SK-N-SH (cell line): ENCODE results near the gene EFNB1. TPM values are rescaled to one million over a fixed set of nuclear protein-coding genes. Genes with fewer than 3 reads are reported as not detected.

ENCODE experiments used
- CTCF ChIA-PET: fragments of 300-600, 350-600 bp; formaldehyde crosslinking; extraction: SDS; loops from one replicate; lab custom pipeline; 2021; lab: Yijun Ruan, JAX
- POLR2A ChIA-PET: fragments of 350-600 bp; sonication (Branson Sonifier 250); formaldehyde crosslinking; extraction: SDS; loops from one replicate; lab custom pipeline; 2020; ENCODE audit warnings: antibody characterized with exemption, inconsistent platforms; lab: Yijun Ruan, JAX
- DNase-seq: peaks from one replicate; pipeline ENCODE4 v3.0.0; 2012
- H2AFZ ChIP-seq: fragments of 200-600 bp; sonication (generic); 2 replicates; pipeline ENCODE4 v1.8.1; 2016; ENCODE audit warnings: antibody characterized with exemption, mild to moderate bottlenecking, low read depth
- H3F3A ChIP-seq: fragments of 200-600 bp; sonication (generic); replicated peaks from 2 replicates; pipeline ENCODE3; 2016; ENCODE audit warnings: antibody characterized with exemption, mild to moderate bottlenecking; ENCODE audit not compliant: insufficient read depth
- H3K27ac ChIP-seq, 2 experiments: fragments of 200-500 bp in 1 of 2; fragments of 200-600 bp in 1 of 2; sonication (Bioruptor generic) in 1 of 2; sonication (generic), shearing (Covaris generic) in 1 of 2; 2 replicates each; pipeline versions ENCODE4 v1.5.1 to v1.6.1; 2014 to 2016; ENCODE audit warnings: low read depth in 2 of 2, inconsistent platforms in 1 of 2, low read length in 1 of 2, mild to moderate bottlenecking in 1 of 2, mixed read lengths in 1 of 2
- H3K27me3 ChIP-seq: fragments of 200-600 bp; sonication (generic), shearing (Covaris generic); 2 replicates; pipeline ENCODE4 v1.6.1; 2016; ENCODE audit warnings: mixed run types; ENCODE audit not compliant: insufficient read depth
- H3K36me3 ChIP-seq, 2 experiments: fragments of 200-500 bp in 1 of 2; fragments of 200-600 bp in 1 of 2; sonication (Bioruptor generic) in 1 of 2; sonication (generic) in 1 of 2; replicated peaks in 1 of 2; 2 replicates each; pipeline versions ENCODE3 to v1.5.1; 2014 to 2016; ENCODE audit warnings: low read length in 1 of 2, mild to moderate bottlenecking in 1 of 2; ENCODE audit not compliant: insufficient read depth in 2 of 2, control insufficient read depth in 1 of 2
- H3K4me1 ChIP-seq, 2 experiments: fragments of 200-500 bp in 1 of 2; fragments of 200-600 bp in 1 of 2; sonication (Bioruptor generic) in 1 of 2; sonication (generic), shearing (Covaris generic) in 1 of 2; 2 replicates each; pipeline versions ENCODE4 v1.5.1 to v1.6.1; 2014 to 2016; ENCODE audit warnings: low read depth in 1 of 2, low read length in 1 of 2, mixed run types in 1 of 2; ENCODE audit not compliant: insufficient read depth in 2 of 2, control insufficient read depth in 1 of 2
- H3K4me2 ChIP-seq: fragments of 200-600 bp; sonication (generic), shearing (Covaris generic); 2 replicates; pipeline ENCODE4 v1.6.1; 2017; ENCODE audit warnings: mixed run types
- H3K4me3 ChIP-seq, 2 experiments: fragments of 200-500 bp in 1 of 2; fragments of 200-600 bp in 1 of 2; sonication (Bioruptor generic) in 1 of 2; sonication (generic), shearing (Covaris generic) in 1 of 2; 2 replicates each; pipeline versions ENCODE4 v1.5.1 to v1.8.1; 2014 to 2016; ENCODE audit warnings: low read depth in 2 of 2, inconsistent platforms in 1 of 2, low read length in 1 of 2, mild to moderate bottlenecking in 1 of 2, mixed read lengths in 1 of 2, moderate library complexity in 1 of 2
- H3K79me2 ChIP-seq: fragments of 200-600 bp; sonication (generic); 2 replicates; pipeline ENCODE4 v1.8.1; 2017; ENCODE audit warnings: mild to moderate bottlenecking; ENCODE audit not compliant: insufficient read depth
- H3K9ac ChIP-seq: fragments of 200-600 bp; sonication (generic); 2 replicates; pipeline ENCODE4 v1.6.1; 2017; ENCODE audit warnings: mixed run types
- H3K9me2 ChIP-seq: fragments of 200-600 bp; sonication (generic); 2 replicates; pipeline ENCODE4 v1.6.1; 2017; ENCODE audit warnings: mixed run types
- H3K9me3 ChIP-seq: fragments of 200-600 bp; sonication (generic); 2 replicates; pipeline ENCODE4 v1.6.1; 2017; ENCODE audit warnings: mixed run types, mild to moderate bottlenecking, moderate library complexity
- H4K20me1 ChIP-seq: fragments of 200-600 bp; sonication (generic); 2 replicates; pipeline ENCODE4 v1.6.1; 2017; ENCODE audit warnings: mild to moderate bottlenecking, mixed run types; ENCODE audit not compliant: insufficient read depth
- CTCF ChIP-seq: fragments of 200-600 bp; sonication (generic); IDR thresholded peaks from 2 replicates; pipeline ENCODE4 v1.6.1; 2017; ENCODE audit warnings: antibody characterized with exemption, mild to moderate bottlenecking, moderate library complexity
- ELF1 ChIP-seq: IDR thresholded peaks from 2 replicates; pipeline ENCODE4 v1.4.0; 2012
- EZH2phosphoT487 ChIP-seq: fragments of 200-600 bp; sonication (generic); IDR thresholded peaks from 2 replicates; pipeline ENCODE4 v1.6.1; 2017; ENCODE audit warnings: low read depth, mixed run types, mild to moderate bottlenecking, antibody characterized with exemption, moderate library complexity, borderline replicate concordance
- GATA2 ChIP-seq: sonication (generic); formaldehyde crosslinking; IDR thresholded peaks from 2 replicates; pipeline ENCODE4 v1.5.0; 2020; ENCODE audit warnings: mild to moderate bottlenecking, missing genetic modification reagents
- MAX ChIP-seq: IDR thresholded peaks from 2 replicates; pipeline ENCODE4 v1.4.0; 2012; ENCODE audit warnings: low read depth
- NFIC ChIP-seq: IDR thresholded peaks from 2 replicates; pipeline ENCODE4 v1.4.0; 2012; ENCODE audit warnings: borderline replicate concordance
- PBX3 ChIP-seq: IDR thresholded peaks from 2 replicates; pipeline ENCODE4; 2012
- REST ChIP-seq: IDR thresholded peaks from 2 replicates; pipeline ENCODE4 v1.6.1; 2012; ENCODE audit warnings: mild to moderate bottlenecking, low read depth, low read length, moderate library complexity
- RFX5 ChIP-seq: IDR thresholded peaks from 2 replicates; pipeline ENCODE4 v1.6.1; 2012; ENCODE audit warnings: mild to moderate bottlenecking, improper control_type of control experiment, low read length
- SIN3A ChIP-seq: IDR thresholded peaks from 2 replicates; pipeline ENCODE4 v1.6.1; 2012; ENCODE audit warnings: low read depth, mild to moderate bottlenecking, low read length, moderate library complexity, borderline replicate concordance
- SMC3 ChIP-seq: IDR thresholded peaks from 2 replicates; pipeline ENCODE4 v1.6.1; 2012; ENCODE audit warnings: low read depth, low read length, improper control_type of control experiment
- TEAD4 ChIP-seq: IDR thresholded peaks from 2 replicates; pipeline ENCODE4 v1.4.0; 2012; ENCODE audit warnings: mild to moderate bottlenecking, borderline replicate concordance; ENCODE audit not compliant: insufficient read depth
- YY1 ChIP-seq: IDR thresholded peaks from 2 replicates; pipeline ENCODE4 v1.4.0; 2012; ENCODE audit warnings: low read depth, mild to moderate bottlenecking
- ZBTB33 ChIP-seq: IDR thresholded peaks from 2 replicates; pipeline ENCODE4 v1.4.0; 2012; ENCODE audit warnings: low read depth, borderline replicate concordance
- WGBS: methylation state at CpG from one replicate; pipeline ENCODE4 v1.1.6; 2017; ENCODE audit warnings: low lambda C conversion rate; 5-methylcytosine and 5-hydroxymethylcytosine counted together
- polyA plus RNA-seq, 3 experiments: library from polyadenylated mRNA; depleted of rRNA; stranded (reverse); fragments of >200 nt; gene quantifications; 2 replicates each; pipeline ENCODE4 v1.2.3, GENCODE V29; 2012

EFNB1 gene
- polyA plus RNA-seq, 1 of the 3 experiments (the other 2 are of a cell fraction), result 8.4 TPM

- TF ChIP-seq TEAD4, result no peak
- no peak for TF ChIP-seq NFIC
- no peak for TF ChIP-seq YY1
- TF ChIP-seq RFX5, result no peak
- TF ChIP-seq EZH2phosphoT487, result no peak
- no peak for TF ChIP-seq SMC3
- TF ChIP-seq SIN3A, result no peak
- TF ChIP-seq PBX3, result no peak
- TF ChIP-seq GATA2 (CRISPR knock-in tag), result no peak
- no peak for TF ChIP-seq MAX
- no peak for TF ChIP-seq CTCF
- no peak for TF ChIP-seq ELF1
- TF ChIP-seq REST, result no peak
- no peak for TF ChIP-seq ZBTB33
- TF ChIP-seq, all 33 proteins: peak for 0
- CTCF ChIA-PET, result interaction anchor here (1.1 kb wide), 1 partner anchor 43 kb away, joined by 3 read pairs; no protein-coding TSS in a partner anchor
- Histone ChIP-seq H3K4me1 (peaks cover 0 to 15% of the 10 kb centered on the region in 2 experiments; a peak in 1 of 4 replicates), H3F3A (no peaks in the 10 kb centered on the region), H2AFZ (no peak overlapping the region), H3K79me2 (no peaks in the 10 kb centered on the region), H3K9me2 (no peaks in the 10 kb centered on the region), H3K36me3 (no peaks in the 10 kb centered on the region), H3K4me3 (no peak overlapping the region), H3K4me2 (no peak overlapping the region), H3K9me3 (no peaks in the 10 kb centered on the region), H4K20me1 (no peaks in the 10 kb centered on the region), H3K27me3 (no peaks in the 10 kb centered on the region; the same call in 1 of the 2 replicates), H3K27ac (no peak overlapping the region), H3K9ac (no peak overlapping the region)
- WGBS, result 37% methylated on average over 3 of the region's 3 CpGs
- no peak for DNase-seq
- POLR2A ChIA-PET, result no interaction called here
Measured at GRCh38 chrX:68870357-68870756, 41.5 kb downstream of the EFNB1 start.
